Measurements from ENCODE around the gene ANXA3.
"Not testable (repeated sequence)": the region's sequence is repeated elsewhere in the genome, so short reads cannot be mapped to it uniquely, and the experiment has no call there.

Gene ANXA3

DNA sequence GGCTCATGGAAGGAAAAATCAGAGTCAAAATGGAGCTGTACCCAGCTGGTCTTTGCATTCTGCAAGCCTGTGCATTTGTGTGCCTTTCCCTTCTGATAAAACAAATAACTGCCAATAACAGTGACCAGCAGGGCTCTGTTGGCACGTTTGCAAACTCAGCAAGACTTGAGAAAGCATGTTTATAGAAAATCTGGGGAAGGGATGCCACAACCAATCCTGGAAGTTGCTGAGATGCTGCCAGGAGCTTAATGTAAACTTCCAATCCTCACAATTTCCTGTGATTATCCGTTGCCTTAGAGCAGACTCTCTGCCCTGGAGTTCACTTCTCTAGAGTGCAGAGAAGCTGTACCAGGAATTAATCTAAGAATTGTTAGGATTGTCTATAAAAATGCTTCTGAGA is 6.9 kb upstream of the ANXA3 start:
- DNase-seq, result no peak

DNA sequence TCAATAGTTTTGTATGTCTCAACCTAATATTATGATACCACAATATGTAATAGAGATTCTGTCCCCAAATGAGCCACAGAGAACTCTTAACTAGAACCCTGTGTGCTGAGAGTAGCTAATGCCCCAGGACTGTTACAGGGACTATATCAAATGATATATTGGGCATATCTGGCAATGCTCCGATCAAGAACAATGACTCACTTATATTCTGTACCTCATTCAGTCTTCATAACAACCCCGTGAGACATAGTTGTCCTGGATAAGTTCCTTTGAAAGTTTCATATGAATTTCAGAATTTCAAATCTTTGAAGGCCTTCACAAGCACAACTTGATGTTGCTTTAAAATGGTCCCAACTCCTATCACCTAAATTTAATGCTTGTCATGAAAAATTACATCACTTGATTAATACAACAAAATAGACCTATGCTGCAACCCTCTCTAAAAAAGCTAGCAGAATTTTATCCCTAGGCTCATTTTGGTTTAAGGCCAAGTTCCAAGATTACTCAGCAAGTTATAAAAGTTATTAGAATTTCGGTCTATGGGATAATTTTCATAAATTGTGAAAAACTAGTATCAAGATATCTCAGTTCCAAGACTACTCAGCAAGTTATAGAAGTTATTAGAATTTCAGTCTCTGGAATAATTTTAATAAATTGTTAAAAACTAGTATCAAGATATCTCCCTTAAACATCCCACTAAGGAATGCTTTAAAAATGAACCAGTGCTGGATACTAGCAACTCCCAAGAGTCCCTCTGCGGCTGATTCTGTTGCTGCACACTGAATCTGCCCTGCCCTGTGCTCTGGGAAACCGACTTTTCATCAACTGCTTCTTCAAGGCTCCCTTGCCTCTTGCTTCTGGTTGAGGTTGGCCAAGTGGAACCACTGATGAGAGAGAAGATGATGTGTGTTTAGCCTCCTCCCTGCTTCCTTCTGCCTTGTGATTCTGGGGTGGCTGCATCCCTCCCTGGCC is 6.0 kb upstream of the ANXA3 start:
- no peak for DNase-seq

DNA sequence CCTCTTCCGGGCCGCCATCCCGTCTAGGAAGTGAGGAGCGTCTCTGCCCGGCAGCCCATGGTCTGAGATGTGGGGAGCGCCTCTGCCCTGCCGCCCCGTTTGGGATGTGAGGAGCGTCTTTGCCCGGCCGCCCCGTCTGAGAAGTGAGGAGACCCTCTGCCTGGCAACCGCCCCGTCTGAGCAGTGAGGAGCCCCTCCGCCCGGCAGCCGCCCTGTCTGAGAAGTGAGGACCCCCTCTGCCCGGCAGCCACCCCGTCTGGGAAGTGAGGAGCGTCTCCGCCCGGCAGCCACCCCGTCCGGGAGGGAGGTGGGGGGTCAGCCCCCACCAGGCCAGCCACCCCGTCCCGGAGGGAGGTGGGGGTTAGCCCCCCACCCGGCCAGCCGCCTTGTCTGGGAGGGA is 3.7 kb upstream of the ANXA3 start:
- DNase-seq, result not testable (repeated sequence)

DNA sequence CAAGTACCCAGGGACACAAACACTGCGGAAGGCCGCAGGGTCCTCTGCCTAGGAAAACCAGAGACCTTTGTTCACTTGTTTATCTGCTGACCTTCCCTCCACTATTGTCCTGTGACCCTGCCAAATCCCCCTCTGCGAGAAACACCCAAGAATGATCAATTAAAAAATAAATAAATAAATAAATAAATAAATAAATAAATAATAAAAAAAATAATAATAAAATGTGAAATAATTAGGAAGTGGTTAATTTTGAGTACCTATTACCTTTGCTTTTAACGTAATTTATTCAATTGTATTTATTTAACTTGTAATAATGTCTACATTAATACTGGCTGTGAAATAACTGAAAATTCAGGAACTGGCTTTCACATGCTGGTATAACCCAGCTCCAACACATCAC is 2.7 kb upstream of the ANXA3 start:
- not testable (repeated sequence) for DNase-seq

DNA sequence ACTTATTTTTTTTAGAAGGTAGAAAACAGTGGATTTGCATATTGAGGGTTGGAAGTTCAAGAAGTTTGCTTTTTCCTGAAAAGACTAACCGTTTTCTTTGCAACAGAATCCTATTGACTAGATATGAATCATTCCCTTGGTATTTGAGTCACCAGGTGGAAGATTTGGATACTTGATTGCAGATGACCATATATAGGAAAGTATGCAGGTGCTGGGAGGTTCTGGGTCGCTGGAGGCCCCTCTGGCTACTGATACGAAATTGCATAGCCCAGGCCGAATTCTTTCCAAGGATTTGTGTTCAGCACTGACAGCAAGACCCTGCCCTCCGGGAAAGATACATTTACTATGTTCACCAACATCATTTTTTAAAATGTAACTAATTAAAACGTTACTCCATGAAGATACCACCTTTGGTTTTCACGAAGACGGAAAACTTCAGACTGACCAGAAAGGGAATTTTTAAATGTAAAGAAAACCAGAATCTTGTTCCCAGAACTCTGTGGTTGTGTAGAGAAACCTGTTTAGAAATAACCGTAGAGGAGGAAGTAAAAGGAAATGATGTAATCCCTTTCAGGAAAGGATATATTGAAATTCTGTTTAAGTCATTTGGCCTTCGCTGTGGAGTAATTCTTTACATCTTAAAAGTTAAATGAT is 946 bp downstream of the ANXA3 start:
- DNase-seq, result peak; percentile 32 to 39

DNA sequence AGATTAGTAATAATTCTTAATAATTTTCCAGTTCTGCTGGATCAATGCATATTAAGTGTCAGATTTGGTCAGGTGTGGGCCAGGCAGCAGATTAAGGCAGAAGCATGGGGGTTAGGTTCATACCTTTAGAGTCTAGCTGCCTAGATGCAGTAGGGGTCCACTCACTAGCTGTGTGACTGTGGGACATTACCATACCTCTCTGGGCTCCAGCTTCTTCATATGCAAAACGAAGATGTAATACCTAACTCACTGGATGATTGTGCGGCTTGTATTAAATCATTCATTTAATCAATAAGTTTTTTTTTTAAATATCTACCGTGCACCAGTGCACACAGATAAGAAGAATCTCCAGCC is 1.4 kb downstream of the ANXA3 start:
- no peak for DNase-seq

DNA sequence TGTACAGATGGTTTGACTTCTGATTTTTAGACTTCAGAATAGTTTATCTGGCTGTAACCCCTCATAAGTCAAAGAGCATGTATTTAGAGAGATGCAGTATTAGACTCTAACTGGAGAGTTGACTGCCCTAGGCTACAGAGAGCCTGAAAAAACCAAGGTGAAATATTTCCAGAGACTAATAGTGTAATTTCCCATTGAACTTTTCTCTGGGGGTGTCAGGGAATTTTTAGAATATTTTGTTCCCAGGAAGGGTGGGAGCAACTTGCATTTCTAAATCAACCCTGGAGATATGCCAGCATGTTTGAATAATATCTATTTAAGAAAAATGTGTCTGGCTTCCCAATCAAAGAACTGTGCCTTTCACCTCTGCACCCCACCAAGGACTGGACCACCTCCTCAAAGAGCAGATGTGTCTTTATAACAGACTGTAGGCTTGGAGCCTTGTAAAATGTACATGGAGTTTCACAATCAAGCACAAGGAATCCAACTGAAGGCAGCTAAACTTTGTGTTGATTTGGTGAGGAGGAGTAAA is 2.0 kb downstream of the ANXA3 start:
- no peak for DNase-seq

DNA sequence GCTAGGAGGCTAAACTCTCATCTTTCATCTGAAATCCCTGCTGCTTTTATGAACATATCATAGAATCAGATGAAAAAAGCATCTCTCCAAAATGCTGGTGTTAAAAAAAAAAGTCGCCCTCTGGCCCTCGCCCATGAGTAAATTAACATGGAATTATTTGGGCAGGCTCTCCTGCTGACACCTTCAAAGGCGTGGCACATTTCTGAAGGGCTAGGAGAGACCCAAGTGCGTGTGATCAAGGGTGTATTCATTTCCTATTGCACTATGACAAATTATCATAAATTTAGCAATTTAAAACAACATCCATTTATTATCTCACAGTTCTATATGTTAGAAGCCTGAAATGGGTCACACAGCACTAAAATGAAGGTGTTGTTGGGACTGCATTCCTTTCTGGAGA is 5.1 kb downstream of the ANXA3 start:
- DNase-seq, result no peak

DNA sequence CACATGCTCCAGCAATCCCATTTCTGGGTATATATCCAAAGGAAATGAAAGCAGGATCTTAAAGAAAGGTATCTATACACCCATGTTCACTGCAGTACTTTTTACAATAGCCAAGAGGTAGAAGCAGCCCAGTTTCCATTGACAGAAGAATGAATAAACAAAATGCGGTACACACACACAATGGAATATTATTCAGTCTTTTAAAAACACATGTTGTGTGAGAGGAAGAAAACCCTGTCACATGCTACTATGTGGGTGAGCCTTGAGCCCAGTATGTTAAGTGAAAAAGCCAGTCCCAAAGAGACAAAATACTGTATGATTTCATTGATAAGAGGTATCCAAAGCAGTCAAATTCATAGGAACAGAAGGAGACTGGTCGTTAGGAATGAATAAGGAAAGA is 6.3 kb downstream of the ANXA3 start:
- no peak for DNase-seq

DNA sequence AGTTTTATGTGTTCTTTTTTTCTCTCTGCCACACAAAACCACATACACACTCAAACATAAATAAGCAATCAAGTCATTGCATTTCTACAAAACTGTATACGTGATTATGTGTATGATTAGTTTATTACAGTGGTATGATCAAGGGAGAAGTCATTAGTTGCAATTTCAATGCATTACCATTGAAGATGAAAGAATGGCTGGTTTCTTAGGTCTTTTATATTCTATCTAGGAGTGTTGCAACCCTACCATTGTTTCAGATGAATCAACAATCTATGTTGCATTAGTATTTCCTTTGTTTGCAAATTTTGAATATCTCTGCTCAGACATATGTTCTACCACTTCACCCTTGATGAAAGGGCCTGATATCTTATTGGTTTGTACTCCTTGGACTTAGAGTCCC is 6.8 kb downstream of the ANXA3 start:
- DNase-seq, result no peak

DNA sequence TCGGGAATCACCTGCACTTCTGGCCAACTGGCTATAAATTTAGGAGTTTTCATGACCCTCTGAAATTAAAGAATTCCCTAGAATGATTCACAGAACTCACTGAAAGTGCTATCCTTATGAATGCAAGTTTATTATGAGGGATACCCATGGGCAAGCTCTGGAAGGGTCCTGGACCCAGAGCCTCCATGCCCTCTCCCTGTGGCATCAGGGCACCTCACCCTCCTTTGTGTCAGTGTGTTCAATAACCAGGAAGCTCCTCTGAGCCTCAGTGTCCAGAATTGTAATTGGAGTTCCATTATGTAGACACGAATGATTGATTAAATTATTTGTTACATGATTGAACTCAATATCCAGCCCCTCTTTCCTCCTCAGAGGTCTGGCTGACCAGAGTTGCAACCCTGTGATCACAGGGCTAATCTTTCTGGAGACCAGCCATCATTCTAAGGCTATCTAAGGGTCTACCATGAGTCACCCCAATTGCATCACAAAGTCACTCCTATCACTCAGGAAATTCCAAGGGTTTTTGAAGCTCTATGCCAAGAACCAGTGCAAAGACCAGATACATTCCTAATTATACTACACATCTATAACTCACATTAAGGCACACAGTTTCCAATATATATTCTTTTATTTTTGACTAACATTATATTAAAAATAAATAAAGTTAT is 8.9 kb downstream of the ANXA3 start:
- no peak for DNase-seq

DNA sequence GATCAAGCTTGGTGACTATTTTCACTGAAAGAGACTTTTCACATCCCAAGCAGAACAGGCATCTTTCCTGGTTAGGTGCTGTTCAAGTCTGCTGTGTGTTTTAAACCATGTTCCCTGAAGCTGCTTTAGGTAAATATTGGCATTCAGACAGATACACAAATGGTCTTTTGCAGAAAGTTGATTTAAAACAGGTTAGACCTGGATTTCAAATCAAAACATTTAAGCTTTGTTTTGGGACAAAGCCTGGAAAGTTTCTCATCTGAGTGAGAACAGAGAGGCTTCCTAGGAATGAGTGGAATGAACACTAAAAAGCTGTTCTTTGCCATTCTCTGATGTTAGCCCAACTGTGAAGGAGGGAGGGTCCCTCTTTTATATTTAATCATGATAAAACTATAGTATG is 10.1 kb downstream of the ANXA3 start:
- DNase-seq, result no peak

DNA sequence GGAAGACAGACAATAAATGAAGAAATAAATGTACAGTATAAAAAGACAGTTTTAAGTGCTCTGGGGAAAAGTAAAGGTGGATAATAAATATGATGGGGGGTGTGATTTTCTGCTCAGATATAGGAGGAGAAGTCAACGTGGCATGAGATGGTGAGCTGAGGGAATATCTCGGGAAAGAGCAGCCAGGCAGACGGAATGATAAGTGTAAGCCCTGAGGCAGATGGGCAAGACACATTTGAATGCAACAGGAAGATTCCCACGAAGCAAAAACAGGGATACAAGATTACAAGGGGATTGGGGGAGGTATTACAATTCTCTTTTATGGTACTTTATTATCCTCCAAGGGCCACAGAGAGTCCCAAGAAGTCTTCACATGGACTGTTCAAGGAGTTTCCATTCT is 11.1 kb downstream of the ANXA3 start:
- no peak for DNase-seq

DNA sequence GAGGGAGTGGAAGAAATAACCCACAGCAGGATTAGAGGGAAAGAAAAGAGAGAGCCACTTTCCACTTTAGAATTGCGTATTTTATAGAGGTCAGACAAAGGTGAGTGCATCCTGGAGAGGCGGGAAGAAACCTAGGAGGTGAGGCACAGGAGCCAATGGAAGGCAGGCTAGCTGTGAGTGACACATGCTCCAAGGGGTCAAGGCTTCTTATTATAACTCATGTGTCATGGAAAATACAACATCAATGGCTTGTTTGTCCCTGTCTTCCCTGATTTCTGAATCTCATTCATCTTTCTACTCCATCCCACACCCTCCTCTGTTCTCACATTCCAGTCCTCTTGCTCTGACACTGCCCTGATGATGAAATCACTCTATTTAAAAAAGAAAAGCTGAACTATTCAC is 14.4 kb downstream of the ANXA3 start:
- no peak for DNase-seq

DNA sequence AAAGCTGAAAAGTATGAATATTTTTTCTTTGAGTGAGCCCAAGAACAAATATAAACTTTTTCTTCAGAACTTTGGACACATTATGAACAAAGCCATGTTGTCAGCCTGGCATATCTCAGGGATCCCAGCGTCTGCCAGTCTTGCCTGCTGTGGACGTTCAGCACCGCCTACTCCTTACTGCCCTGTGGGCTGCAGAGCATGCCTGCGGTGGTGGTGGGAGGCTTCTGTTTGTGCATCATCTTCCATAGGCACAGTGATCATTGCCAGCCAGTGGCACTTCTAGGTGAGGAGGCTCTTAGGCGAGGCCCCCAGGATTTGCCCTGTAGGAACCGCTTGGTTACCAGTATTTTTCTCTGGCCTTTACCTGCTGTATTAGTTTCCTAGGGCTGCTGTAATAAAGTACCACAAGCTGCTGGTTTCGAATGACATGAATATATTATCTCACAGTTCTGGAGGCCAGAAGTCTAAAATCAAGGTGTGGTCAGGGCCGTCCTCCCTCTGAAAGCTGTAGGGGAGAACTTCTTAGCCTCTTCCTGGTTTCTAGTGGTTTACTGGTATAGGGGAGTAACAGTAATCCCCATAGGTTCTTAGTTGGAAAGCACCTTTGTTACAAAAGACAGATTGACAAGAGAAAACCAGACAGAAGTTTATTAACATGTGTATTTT is 15.4 kb downstream of the ANXA3 start:
- no peak for DNase-seq

DNA sequence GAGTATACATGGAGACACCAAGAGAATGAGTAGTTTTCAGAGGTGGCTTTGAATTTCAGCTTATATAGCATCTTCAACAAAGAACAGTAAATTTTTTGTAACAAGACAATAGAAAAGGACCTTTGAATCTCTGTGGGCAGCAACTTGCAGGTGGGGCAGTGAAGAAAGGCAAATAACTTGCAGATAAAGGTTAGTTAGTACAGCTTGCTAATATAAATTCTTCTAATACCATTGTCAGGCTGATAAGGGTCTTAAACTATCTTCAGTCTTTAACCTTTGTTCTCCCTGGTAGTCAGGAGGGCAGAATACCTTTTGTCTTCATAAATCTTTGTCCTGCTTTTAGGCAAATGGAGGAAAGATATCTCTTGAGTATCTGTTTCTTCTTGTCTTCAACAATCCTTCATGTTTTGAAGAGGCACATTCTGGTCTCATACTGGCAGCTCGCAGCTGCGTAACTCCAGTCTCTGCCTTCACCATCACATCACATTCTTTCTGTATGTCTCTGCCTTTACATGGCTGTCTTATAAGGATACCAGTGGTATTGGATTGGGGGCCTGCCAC is 16.0 kb downstream of the ANXA3 start:
- DNase-seq, result no peak

DNA sequence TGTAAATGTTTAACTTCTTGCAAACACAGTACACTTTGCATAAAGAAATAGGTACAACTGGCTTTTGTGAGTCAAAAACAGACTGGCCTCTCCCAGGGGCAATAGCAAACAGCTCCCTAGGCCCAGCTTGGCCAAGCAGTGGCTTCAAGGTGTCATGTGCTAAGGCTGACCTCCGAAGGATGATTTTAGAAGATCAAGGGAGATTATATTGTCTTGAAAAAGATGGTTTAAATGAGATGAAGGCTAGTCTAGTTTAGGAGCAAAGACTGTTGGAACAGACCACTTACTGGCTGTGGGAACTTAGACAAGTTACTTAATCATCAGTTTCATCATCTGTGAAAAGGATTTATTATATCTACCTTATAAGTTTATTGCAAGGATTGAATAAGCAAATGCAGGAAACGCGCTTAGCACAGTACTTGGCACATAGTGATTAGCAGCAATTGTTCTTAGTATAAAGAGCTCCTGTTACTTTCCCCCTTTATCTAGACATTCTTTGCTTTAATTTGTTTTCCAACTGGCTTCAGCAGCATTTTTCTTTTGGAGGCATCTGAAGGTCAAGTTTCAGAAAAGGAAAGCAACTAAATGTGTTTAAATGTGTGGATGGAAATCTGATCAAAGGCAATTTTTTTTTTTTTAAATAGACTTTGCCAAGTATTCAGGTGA is 17.2 kb downstream of the ANXA3 start:
- no peak for DNase-seq

DNA sequence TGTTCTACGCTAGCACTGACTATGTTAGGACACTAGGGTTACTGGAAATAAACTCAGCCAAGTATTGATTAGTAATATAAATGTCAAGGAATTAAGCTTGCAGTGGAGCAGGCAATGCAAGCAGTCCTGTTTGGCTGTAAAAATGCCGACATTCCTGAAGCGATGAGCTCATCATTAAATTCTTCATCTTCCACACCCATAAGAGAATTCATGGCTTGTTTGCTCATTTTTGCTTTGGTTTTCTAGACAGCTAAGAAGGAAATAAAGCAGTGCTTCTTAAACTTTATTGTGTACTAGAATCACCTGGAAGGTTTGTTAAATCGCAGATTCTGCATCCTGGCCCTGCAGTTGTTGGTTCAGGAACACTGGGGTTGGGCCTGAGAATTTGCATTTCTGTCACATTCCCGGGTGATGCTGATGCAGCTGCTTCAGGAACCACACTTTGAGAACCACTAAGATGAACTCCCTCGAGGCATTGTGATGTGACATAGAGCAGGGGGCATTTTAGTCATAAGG is 17.8 kb downstream of the ANXA3 start:
- DNase-seq, result no peak

DNA sequence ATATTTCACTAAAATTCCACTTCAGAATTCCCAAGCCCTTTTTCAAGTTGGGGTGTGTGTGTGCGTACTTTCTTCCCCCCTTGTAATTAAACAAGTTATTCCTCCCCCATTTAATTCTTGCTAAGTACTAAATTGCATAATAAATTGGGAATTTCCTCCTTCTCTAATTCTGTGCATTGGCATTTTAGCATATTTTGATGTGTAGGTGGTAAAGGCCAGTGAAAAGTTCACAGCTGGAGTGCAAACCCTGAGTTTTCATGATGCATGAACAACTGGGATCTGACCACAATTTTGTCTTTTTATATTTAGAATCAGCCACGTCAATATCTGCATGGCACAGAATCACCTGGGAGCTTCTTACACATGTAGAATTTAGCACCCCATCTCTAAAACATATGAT is 18.5 kb downstream of the ANXA3 start:
- no peak for DNase-seq

DNA sequence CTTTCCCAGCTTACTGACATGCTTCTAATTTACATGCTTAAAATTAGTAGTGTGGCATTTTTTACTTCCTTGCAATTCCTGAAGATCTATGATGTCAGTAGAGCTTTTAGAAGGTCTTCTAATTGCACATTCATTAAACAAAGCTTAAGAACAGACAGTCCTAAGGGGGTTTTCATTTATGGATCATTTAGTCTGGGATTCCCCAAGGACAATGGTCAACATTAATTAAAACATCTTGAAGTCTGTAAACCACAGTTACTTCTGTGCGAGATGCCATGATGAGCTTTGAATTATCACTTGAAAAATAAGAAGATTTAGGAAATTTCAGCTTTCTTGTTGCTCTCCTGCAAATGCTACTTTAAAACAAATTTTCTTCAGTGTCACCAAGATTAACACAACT is 20.2 kb downstream of the ANXA3 start:
- DNase-seq, result no peak

DNA sequence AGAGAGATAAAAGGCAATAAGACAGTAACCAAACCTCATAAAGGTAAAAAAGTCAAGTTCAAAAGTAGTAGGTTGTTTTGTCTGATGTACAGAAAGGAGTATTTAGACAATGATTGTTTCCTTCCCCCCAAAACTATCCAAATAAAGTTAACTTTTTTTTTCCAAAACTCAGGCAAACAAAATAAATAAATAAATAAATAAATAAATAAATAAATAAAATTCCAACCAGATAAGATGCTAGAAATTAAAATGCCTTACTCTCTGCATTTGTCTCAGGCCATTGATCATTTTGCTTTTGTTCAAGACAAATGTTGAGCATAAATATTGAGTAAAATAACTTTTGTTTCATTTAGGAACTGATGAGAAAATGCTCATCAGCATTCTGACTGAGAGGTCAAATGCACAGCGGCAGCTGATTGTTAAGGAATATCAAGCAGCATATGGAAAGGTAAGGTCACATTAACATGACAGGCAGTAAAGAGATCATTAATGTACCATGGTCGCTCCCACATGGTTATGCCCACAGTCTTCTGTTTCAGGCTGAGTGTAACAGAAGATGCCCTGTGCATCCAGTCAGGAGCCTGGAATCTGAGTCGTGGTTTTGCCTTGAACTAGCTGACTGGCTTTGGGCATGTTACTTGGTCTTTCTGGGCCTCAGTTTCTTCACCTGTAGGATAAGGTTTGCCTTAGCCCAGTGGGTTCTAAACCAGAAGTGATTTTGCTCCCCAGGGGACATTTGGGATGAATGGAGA is 27.3 kb downstream of the ANXA3 start:
- DNase-seq, result no peak
